Measurements from ENCODE around the gene KRTAP10-11.
"Not testable (repeated sequence)": the region's sequence is repeated elsewhere in the genome, so short reads cannot be mapped to it uniquely, and the experiment has no call there.

KRTAP10-11 gene

GRCh38 chr21:44603109-44603875 lies 42.9 kb upstream of the KRTAP10-11 start:
- no peak overlapping the region for H3K4me3 ChIP-seq (ENCODE audit: low read depth, low read length)
- TF ChIP-seq CTCF (IDR thresholded peaks at IDR 0.05; ENCODE audit: borderline replicate concordance, insufficient read depth, low read depth, low read length) = no peak

GRCh38 chr21:44603911-44604310 lies 42.3 kb upstream of the KRTAP10-11 start:
- H3K4me3 ChIP-seq (ENCODE audit: low read depth, low read length) = no peak overlapping the region
- TF ChIP-seq CTCF (IDR thresholded peaks at IDR 0.05; ENCODE audit: borderline replicate concordance, insufficient read depth, low read depth, low read length) = no peak

DNA sequence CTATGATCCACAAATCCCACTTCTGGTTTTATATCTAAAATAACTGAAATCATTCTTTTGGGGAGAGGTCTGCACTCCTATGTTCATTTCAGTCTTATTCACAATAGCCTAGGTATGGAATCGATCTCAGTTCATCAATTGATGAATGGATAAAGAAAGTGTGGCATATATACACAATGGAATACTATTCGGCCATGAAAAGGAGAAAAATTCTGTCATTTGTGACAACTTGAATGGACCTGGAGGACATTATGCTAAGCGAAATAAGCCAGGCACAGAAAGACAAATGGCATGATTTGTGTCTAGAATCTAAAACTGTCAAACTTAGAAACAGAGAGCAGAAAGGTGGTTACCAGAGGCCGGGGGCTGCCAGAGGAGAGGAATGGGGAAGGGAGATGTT lies 39.7 kb upstream of the KRTAP10-11 start:
- no peak overlapping the region for H3K4me3 ChIP-seq (ENCODE audit: low read depth, low read length)
- no peak for TF ChIP-seq CTCF (IDR thresholded peaks at IDR 0.05; ENCODE audit: borderline replicate concordance, insufficient read depth, low read depth, low read length)

DNA sequence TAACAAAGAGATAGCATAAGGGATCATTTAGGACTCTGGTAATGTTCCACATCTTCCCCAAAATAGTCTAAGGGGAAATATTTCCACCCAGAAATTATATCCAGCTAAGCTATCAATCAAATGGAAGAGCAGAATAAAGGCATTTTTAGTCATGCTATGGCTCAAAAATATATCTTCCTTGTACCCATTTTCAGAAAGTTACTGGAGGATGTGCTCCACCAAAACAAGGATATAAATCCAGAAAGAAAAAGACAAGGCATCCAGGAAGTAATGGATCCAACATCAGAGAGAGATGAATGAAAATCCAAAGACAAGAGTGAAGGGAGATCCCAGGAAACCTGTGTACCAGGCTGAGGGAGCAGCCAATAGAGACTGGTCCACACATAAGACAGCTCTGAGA lies 37.0 kb upstream of the KRTAP10-11 start:
- H3K4me3 ChIP-seq (ENCODE audit: low read depth, low read length) = no peak overlapping the region
- TF ChIP-seq CTCF (IDR thresholded peaks at IDR 0.05; ENCODE audit: borderline replicate concordance, insufficient read depth, low read depth, low read length) = no peak

DNA sequence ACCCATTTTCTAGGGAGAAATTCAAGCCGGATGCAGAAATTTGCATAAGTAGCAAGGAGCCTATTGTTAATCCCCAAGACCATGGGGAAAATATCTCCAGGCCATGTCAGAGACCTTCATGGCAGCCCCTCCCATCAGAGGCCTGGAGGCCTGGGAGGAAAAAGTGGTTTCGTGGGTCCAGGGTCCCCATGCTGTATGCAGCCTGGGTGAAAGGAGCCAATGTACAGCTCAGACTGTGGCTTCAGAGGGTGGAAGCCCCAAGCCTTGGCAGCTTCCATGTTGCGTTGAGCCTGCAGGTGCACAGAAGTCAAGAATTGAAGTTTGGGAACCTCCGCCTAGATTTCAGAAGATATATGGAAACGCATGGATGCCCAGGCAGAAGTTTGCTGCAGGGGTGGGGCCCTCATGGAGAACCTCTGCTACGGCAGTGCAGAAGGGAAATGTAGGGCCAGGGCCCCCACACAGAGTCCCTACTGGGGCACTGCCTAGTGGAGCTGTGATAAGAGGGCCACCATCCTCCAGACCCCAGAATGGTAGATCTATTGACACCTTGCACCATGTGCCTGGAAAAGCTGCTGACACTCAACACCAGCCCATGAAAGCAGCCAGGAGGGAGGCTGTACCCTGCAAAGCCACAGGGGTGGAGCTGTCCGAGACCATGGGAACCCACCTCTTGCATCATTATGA lies 35.9 kb upstream of the KRTAP10-11 start:
- H3K4me3 ChIP-seq (ENCODE audit: low read depth, low read length) = not testable (repeated sequence)

DNA sequence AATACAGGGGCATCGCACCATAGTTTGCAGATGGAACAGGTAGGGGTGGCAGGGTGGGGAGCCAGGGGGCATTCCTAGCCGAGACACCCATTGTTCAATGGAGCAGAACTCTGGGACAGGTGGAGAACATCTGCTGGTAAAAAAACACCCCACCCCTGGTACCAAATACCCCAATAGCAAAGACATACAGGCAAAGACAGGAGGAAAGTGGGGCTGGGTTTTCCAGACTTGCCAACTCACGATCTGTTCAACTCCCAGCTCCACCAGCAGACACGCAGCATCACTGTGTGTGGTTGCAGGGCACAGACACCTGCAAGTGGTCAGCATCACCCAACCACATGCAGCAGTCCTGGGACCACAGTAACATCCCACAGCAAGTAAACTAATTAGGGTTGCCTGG lies 34.7 kb upstream of the KRTAP10-11 start:
- TF ChIP-seq CTCF (IDR thresholded peaks at IDR 0.05; ENCODE audit: borderline replicate concordance, insufficient read depth, low read depth, low read length) = no peak
- H3K4me3 ChIP-seq (ENCODE audit: low read depth, low read length) = no peak overlapping the region

GRCh38 chr21:44612029-44612486 lies 34.2 kb upstream of the KRTAP10-11 start, which contains the start of gene KRTAP10-8:
Gene KRTAP10-8 (plus strand): TSS chr21:44612079. CDS start chr21:44612101, 22 bp downstream.
- TF ChIP-seq CTCF (IDR thresholded peaks at IDR 0.05; ENCODE audit: borderline replicate concordance, insufficient read depth, low read depth, low read length) = no peak
- H3K4me3 ChIP-seq (ENCODE audit: low read depth, low read length) = no peak within 1 kb of the TSS

Data from GM12875 (cell line).